GM12878 (cell line): ENCODE data around the gene KLHL26. TPM values are rescaled to one million over a fixed set of nuclear protein-coding genes. Genes with fewer than 3 reads are reported as not detected.

ENCODE experiments used
- ATAC-seq: fragments of 200-7000 bp; cut with Tn5 transposase; 3 replicates; pipeline ENCODE4 v1.9.1; 2020; ENCODE audit warnings: mild to moderate bottlenecking, moderate library complexity
- BruUV-seq: library from RNA; stranded (reverse); fragments of 400-500 nt; replicated peaks from 2 replicates; lab custom pipeline; 2021; lab: Mats Ljungman, UMichigan
- CTCF ChIA-PET: fragments of 300-600 bp; sonication (Branson Sonifier 250); formaldehyde crosslinking; extraction: SDS; loops from one replicate; lab custom pipeline; 2021; ENCODE audit warnings: inconsistent platforms; lab: Yijun Ruan, JAX
- POLR2A ChIA-PET: fragments of 350-600 bp; formaldehyde crosslinking; extraction: SDS; loops from one replicate; lab custom pipeline; 2021; ENCODE audit warnings: inconsistent platforms; lab: Charles Lee
- RAD21 ChIA-PET: fragments of 300-600 bp; sonication (Branson Sonifier 250); formaldehyde crosslinking; loops from one replicate; lab custom pipeline; 2023; ENCODE audit warnings: antibody characterized with exemption; ENCODE audit not compliant: unreplicated experiment; lab: Charles Lee
- SMC1A ChIA-PET: fragments of 300-600 bp; sonication (Branson Sonifier 250); formaldehyde crosslinking; loops from one replicate; lab custom pipeline; 2023; ENCODE audit not compliant: unreplicated experiment, uncharacterized antibody; lab: Charles Lee
- DNase-seq: peaks from one replicate; pipeline ENCODE4 v3.0.0-alpha.2; 2011; ENCODE audit warnings: low read depth, low spot score
- FAIRE-seq: peaks from 3 replicates; lab custom pipeline; 2011; peaks lifted over from hg19 to GRCh38; lab: Jason Lieb, UNC
- H2AFZ ChIP-seq: 2 replicates; pipeline ENCODE4 v1.6.0; 2011; ENCODE audit warnings: low read depth, low read length, control low read depth; ENCODE audit not compliant: control insufficient read depth
- H3K27ac ChIP-seq: 2 replicates; pipeline ENCODE4 v1.5.1; 2011; ENCODE audit warnings: control low read depth; ENCODE audit not compliant: control insufficient read depth, insufficient read depth
- H3K27me3 ChIP-seq, 2 experiments: replicated peaks in 1 of 2; 2 replicates each; pipeline versions ENCODE4 v1.6.0 to v1.6.1; 2011; ENCODE audit warnings: low read length in 1 of 2; ENCODE audit not compliant: control insufficient read depth in 2 of 2, insufficient read depth in 2 of 2
- H3K36me3 ChIP-seq, 2 experiments: 2 replicates each; pipeline ENCODE4 v1.5.1; 2011; ENCODE audit warnings: low read length in 1 of 2; ENCODE audit not compliant: control insufficient read depth in 2 of 2, insufficient read depth in 2 of 2
- H3K4me1 ChIP-seq: 2 replicates; pipeline ENCODE4 v1.6.1; 2011; ENCODE audit warnings: mild to moderate bottlenecking, low read length, moderate library complexity, mixed read lengths; ENCODE audit not compliant: control insufficient read depth, insufficient read depth
- H3K4me2 ChIP-seq: 2 replicates; pipeline ENCODE4 v1.6.0; 2011; ENCODE audit warnings: control low read depth; ENCODE audit not compliant: control insufficient read depth, insufficient read depth
- H3K4me3 ChIP-seq: fragments of 200-600 bp; sonication (generic); 2 replicates; pipeline ENCODE4 v1.5.1; 2016
- H3K79me2 ChIP-seq: 2 replicates; pipeline ENCODE4 v1.6.0; 2011; ENCODE audit warnings: low read length; ENCODE audit not compliant: control insufficient read depth, insufficient read depth
- H3K9ac ChIP-seq: 2 replicates; pipeline ENCODE4 v1.8.0; 2011; ENCODE audit warnings: low read length, control low read depth, mixed read lengths; ENCODE audit not compliant: control insufficient read depth, insufficient read depth
- H3K9me3 ChIP-seq: replicated peaks from 3 replicates; pipeline ENCODE4 v1.5.1; 2011; ENCODE audit warnings: mild to moderate bottlenecking, low read length; ENCODE audit not compliant: control insufficient read depth, insufficient read depth
- H4K20me1 ChIP-seq: 2 replicates; pipeline ENCODE4 v1.6.0; 2011; ENCODE audit not compliant: control insufficient read depth, insufficient read depth
- CREM ChIP-seq: IDR thresholded peaks from 2 replicates; pipeline ENCODE4 v1.6.1; 2014; ENCODE audit warnings: antibody characterized with exemption, low read depth
- EGR1 ChIP-seq, 2 experiments: IDR thresholded peaks; 1 replicate in 1 of 2; 2 replicates in 1 of 2; pipeline ENCODE4 v1.6.1; 2011 to 2012; ENCODE audit warnings: low read depth in 2 of 2, low read length in 2 of 2, borderline replicate concordance in 1 of 2, mild to moderate bottlenecking in 1 of 2, moderate library complexity in 1 of 2
- KAT2A ChIP-seq: conservative IDR thresholded peaks from 2 replicates; pipeline ENCODE4 v1.6.1; 2011; ENCODE audit warnings: low read depth, low read length; ENCODE audit not compliant: control insufficient read depth
- MTA3 ChIP-seq: IDR thresholded peaks from 2 replicates; pipeline ENCODE4 v1.6.1; 2012; ENCODE audit warnings: low read length, inconsistent platforms, borderline replicate concordance
- MXI1 ChIP-seq: fragments of 150-350 bp; IDR thresholded peaks from 2 replicates; pipeline ENCODE4 v1.6.1; 2011; ENCODE audit warnings: low read depth, mild to moderate bottlenecking, inconsistent platforms, low read length, improper control_type of control experiment
- NFYA ChIP-seq: IDR thresholded peaks from 2 replicates; pipeline ENCODE4 v1.6.1; 2011; ENCODE audit warnings: low read depth, mild to moderate bottlenecking, low read length, improper control_type of control experiment, borderline replicate concordance
- TARDBP ChIP-seq: IDR thresholded peaks from 2 replicates; pipeline ENCODE4 v1.6.1; 2016; ENCODE audit warnings: borderline replicate concordance
- TCF7 ChIP-seq: IDR thresholded peaks from 2 replicates; pipeline ENCODE4 v1.6.1; 2014; ENCODE audit warnings: antibody characterized with exemption, borderline replicate concordance
- ZSCAN29 ChIP-seq: fragments of 450-650 bp; IDR thresholded peaks from 2 replicates; pipeline ENCODE4 v1.6.1; 2017; ENCODE audit warnings: mild to moderate bottlenecking, moderate library complexity
- WGBS: methylation state at CpG from one replicate; pipeline ENCODE4 v1.1.6; 2016; ENCODE audit warnings: low lambda C conversion rate; ENCODE audit not compliant: insufficient replicate concordance, insufficient coverage; ENCODE audit errors: missing lambda C conversion rate; 5-methylcytosine and 5-hydroxymethylcytosine counted together
- in situ Hi-C: fragments of 300-500 bp; cut with MboI; formaldehyde crosslinking; loops from 9 replicates; pipeline ENCODE4 v1.14.3; 2018; ENCODE audit warnings: mixed read lengths
- intact Hi-C: fragments of 100-400 bp; cut with micrococcal nuclease; formaldehyde crosslinking; loops from one replicate; pipeline ENCODE4 v1.14.2; 2022; ENCODE audit not compliant: unreplicated experiment
- polyA plus RNA-seq, 11 experiments: library from polyadenylated mRNA; depleted of rRNA in 4 of 11; unstranded in 6 of 11; stranded (reverse) in 5 of 11; fragments of >200 nt; fragmentation: Nextera tagmentation in 4 of 11; fragmentation: Illumina TruSeq in 1 of 11; extraction: Ambion mirVana in 4 of 11; extraction: Trizol in 1 of 11; gene quantifications; 1 replicate in 1 of 11; 2 replicates in 10 of 11; pipeline versions ENCODE4 v1.2.1 to v1.2.3, GENCODE V29; 2011 to 2016; ENCODE audit warnings: inconsistent platforms in 2 of 11, missing spikeins in 2 of 11, low read depth in 1 of 11
- total RNA-seq, 4 experiments: library from RNA; depleted of rRNA in 3 of 4; stranded (reverse); fragments of >200 nt in 3 of 4; fragmentation: Illumina TruSeq in 1 of 4; extraction: Trizol in 1 of 4; gene quantifications; 2 replicates each; pipeline versions ENCODE4 v1.2.1 to v1.2.3, GENCODE V29; 2013 to 2021
- TF ChIP-seq, protein P1 (sequence below): fragments of 450-650 bp; IDR thresholded peaks from 2 replicates; pipeline ENCODE4 v1.6.1; 2017; ENCODE audit warnings: mild to moderate bottlenecking, moderate library complexity

Gene KLHL26
- total and polyA plus RNA-seq, 10 of the 15 experiments (the other 5 are each of a cell fraction or from before 2014, with no cell fraction given), result 0.18 to 14.6 (median 2.9) TPM

DNA sequence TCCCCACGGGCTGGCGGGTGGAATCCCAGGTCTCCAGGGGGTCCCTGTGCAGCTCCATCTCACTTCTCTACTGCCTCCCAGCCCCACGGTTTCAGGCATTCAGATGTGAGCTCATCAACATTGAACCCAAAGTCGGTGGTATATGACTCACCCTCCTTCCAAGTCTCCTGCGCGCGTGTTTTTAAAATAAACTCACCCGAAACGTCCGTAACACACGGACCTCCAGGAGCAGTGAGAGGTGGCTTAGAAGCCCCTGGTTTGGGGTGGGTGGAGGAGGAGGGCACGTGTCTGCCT lies 32.6 kb downstream of the KLHL26 start:
- ChIA-PET POLR2A (no interaction called here), CTCF (no interaction called here), SMC1A (no interaction called here), RAD21 (no interaction called here)
- Histone ChIP-seq H3K4me2 (no peak overlapping the region), H3K4me1 (no peaks in the 10 kb centered on the region), H3K36me3 (peaks cover 0 to 11% of the 10 kb centered on the region in 2 experiments; a peak in 2 of 4 replicates), H3K79me2 (no peaks in the 10 kb centered on the region), H3K27me3 (no peaks in the 10 kb centered on the region), H3K9me3 (no peaks in the 10 kb centered on the region), H2AFZ (no peak overlapping the region), H3K9ac (no peak overlapping the region), H3K27ac (no peak overlapping the region), H4K20me1 (no peaks in the 10 kb centered on the region), H3K4me3 (no peak overlapping the region)
- 86% methylated on average over 12 of the region's 12 CpGs for whole genome bisulfite sequencing
- intact Hi-C loops (no loop called here), in situ Hi-C loops (no loop called here)
- no peak for FAIRE-seq
- BruUV-seq, result no TSS peak
- no peak for ATAC-seq
- no peak for DNase-seq
- TF ChIP-seq EGR1 (IDR thresholded peaks at IDR 0.05; ENCODE audit: borderline replicate concordance in 1 of 2, low read depth in 2 of 2, low read length in 2 of 2) (no peak), MXI1 (no peak), NFYA (no peak), KAT2A (no peak), TCF7 (no peak), MTA3 (no peak), TARDBP (no peak), CREM (no peak), ZSCAN29 (no peak)
- TF ChIP-seq, protein P1, sequence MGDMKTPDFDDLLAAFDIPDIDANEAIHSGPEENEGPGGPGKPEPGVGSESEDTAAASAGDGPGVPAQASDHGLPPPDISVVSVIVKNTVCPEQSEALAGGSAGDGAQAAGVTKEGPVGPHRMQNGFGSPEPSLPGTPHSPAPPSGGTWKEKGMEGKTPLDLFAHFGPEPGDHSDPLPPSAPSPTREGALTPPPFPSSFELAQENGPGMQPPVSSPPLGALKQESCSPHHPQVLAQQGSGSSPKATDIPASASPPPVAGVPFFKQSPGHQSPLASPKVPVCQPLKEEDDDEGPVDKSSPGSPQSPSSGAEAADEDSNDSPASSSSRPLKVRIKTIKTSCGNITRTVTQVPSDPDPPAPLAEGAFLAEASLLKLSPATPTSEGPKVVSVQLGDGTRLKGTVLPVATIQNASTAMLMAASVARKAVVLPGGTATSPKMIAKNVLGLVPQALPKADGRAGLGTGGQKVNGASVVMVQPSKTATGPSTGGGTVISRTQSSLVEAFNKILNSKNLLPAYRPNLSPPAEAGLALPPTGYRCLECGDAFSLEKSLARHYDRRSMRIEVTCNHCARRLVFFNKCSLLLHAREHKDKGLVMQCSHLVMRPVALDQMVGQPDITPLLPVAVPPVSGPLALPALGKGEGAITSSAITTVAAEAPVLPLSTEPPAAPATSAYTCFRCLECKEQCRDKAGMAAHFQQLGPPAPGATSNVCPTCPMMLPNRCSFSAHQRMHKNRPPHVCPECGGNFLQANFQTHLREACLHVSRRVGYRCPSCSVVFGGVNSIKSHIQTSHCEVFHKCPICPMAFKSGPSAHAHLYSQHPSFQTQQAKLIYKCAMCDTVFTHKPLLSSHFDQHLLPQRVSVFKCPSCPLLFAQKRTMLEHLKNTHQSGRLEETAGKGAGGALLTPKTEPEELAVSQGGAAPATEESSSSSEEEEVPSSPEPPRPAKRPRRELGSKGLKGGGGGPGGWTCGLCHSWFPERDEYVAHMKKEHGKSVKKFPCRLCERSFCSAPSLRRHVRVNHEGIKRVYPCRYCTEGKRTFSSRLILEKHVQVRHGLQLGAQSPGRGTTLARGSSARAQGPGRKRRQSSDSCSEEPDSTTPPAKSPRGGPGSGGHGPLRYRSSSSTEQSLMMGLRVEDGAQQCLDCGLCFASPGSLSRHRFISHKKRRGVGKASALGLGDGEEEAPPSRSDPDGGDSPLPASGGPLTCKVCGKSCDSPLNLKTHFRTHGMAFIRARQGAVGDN, result no peak
